Esophagus muscularis mucosa (tissue), 3 donors: ENCODE results near the gene XIRP2.

Experiments used
- POLR2A ChIP-seq: fragments of 450-650 bp; IDR thresholded peaks from one replicate; pipeline ENCODE4 v1.6.1; 2017; ENCODE audit warnings: antibody characterized with exemption, moderate library complexity, mild to moderate bottlenecking, low read depth
- TF ChIP-seq, protein P1 (sequence below), 3 experiments: fragments of 200-600 bp in 2 of 3; fragments of 450-650 bp in 1 of 3; sonication (generic) in 2 of 3; IDR thresholded peaks; one replicate each; pipeline ENCODE4 v1.5.1; 2017 to 2019; ENCODE audit warnings: antibody characterized with exemption in 3 of 3, mild to moderate bottlenecking in 2 of 3, moderate library complexity in 1 of 3

DNA sequence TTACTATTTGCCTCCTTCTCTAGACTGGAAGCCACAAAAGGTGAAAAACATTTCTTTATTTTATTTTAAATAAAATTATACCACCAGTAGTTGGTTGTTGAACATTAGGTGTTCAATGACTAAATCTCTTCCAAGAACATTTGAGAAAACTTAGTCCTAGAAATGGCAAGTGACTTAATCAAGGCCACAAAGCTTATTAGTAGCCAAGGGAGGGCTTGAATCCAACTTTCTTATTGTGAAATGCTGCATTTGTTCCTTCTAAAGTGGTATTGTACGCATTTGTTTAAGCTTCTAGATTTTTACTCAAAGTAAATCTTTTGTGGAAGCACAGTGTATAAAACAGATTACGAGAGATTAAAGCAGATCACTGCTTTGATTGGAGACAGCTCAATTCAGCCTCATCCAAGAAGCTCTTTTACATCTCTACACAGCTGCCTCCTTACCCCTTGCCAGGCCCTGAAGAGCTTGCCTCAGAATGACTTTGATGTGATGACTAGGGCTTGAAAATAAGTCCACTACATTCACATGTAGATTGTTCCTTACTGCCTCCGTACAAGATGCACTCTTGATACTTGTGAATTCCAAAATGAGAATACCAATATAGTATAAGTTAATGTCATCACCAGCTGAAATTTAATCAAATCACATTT is 244.8 kb downstream of the XIRP2 start:
- no peak for TF ChIP-seq POLR2A
- TF ChIP-seq, protein P1, sequence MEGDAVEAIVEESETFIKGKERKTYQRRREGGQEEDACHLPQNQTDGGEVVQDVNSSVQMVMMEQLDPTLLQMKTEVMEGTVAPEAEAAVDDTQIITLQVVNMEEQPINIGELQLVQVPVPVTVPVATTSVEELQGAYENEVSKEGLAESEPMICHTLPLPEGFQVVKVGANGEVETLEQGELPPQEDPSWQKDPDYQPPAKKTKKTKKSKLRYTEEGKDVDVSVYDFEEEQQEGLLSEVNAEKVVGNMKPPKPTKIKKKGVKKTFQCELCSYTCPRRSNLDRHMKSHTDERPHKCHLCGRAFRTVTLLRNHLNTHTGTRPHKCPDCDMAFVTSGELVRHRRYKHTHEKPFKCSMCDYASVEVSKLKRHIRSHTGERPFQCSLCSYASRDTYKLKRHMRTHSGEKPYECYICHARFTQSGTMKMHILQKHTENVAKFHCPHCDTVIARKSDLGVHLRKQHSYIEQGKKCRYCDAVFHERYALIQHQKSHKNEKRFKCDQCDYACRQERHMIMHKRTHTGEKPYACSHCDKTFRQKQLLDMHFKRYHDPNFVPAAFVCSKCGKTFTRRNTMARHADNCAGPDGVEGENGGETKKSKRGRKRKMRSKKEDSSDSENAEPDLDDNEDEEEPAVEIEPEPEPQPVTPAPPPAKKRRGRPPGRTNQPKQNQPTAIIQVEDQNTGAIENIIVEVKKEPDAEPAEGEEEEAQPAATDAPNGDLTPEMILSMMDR (IDR thresholded peaks at IDR 0.05) = no peak
